HG02938 (cell line): ENCODE measurements around the gene GUCY2D.

Experiments
- ATAC-seq: cut with Tn5 transposase; IDR thresholded peaks from one replicate; pipeline ENCODE4 v1.9.1; 2021; ENCODE audit warnings: mild to moderate bottlenecking, moderate library complexity; ENCODE audit not compliant: unreplicated experiment

Gene GUCY2D

DNA sequence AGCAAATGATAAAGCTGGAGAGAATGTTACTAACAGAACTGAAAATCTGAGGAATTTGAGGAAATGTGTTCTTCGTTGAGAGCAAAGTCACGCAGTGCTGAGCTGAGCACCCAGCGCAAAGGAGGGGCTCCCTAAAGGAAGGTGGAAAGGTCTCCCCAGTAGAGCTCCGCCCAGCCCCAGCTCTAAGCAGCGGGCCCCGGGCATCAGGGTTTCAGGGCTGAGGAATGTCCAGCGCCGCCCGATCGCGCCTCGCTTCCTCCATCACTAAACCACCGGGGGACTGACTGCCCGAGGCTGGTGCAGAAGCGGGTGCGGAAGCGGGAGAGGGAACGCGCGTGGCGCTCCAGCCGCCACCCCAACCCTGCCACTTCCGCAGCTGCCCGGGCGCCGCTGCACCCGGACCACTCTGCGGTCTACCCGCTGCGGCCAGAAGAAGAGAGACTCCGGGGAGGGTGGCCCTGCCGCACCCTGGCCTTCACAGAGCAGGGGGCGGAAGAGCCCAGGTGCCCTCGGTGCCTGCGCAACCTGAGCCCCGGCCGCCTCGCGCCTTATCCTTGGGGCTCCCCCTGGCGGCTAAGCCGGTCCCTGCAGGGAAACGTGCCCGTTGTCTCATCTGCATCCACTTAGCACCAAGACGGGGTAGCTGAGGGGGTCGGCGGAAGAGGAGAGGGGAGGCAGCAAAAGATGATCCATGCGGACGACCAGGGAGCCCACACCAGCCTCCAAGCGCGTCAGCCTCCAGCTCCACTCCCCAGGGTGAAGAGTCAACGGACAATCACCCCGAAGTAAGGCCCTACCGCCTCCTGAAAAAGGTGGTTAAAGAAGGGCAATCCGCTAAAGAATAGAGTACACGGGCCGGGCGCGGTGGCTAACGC is 12.4 kb upstream of the GUCY2D start:
- peak; percentile 67 for ATAC-seq

DNA sequence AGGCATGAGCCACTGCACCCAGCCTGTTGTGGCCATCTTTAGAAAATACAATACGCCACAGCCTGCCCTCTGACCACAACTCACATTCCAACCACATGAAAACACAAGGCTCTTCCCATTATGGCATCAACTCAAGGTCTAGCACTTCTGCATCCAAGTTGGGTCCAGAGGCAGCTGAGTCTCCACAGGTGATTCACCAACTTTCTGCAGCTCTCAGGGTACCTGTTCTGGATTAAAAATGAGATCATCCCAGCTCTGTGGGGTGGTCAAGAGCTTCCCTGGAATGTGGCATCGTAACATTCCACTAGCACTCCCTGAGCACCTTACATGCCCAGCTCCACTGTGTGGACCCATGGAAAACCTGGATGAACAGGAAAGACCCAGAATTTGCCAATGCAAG is 9.9 kb upstream of the GUCY2D start:
- no peak for ATAC-seq

DNA sequence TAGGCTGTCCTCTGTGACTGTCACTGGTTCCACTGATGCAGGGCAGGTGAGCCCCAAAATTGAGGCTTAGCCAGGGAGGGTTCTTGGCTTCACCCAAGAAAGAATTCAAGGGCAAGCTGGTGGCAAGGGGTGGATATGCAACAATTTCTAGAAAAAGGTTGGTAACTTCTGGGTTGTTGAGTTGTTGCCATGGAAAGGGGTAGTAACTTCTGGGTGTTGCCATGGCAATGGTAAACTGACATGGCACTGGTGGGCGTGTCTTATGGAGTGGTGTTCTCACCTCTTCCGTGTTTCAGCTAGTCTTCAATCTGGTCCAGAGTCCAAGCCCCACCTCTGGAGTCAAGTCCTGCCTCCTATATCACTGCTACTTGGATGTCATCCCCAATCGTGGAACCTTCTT is 9.5 kb upstream of the GUCY2D start:
- no peak for ATAC-seq

DNA sequence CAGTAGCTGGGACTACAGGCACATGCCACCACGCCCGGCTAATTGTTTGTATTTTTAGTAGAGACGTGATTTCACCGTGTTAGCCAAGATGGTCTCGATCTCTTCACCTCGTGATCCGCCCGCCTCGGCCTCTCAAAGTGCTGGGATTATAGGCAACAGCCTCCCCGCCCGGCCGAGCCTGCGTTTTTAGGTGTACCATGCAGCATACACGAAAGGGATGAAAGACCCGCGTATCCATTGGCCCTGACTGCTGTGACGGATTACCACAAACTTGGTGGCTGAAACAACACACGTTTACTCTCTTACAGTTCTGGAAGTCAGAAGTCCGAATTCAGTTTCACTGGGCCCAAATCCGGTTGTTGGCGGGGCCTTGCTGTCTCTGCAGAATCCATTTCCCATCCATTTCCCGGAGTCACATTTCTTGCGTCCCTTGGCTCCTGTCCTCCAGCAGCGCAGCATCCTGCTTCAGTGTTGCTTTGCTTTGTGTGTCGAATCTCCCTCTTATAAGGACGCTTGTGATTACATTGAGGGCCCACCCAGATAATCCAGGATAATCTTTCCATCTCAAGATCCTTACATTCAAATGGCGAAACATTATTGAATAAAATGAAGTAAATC is 8.3 kb upstream of the GUCY2D start:
- no peak for ATAC-seq

DNA sequence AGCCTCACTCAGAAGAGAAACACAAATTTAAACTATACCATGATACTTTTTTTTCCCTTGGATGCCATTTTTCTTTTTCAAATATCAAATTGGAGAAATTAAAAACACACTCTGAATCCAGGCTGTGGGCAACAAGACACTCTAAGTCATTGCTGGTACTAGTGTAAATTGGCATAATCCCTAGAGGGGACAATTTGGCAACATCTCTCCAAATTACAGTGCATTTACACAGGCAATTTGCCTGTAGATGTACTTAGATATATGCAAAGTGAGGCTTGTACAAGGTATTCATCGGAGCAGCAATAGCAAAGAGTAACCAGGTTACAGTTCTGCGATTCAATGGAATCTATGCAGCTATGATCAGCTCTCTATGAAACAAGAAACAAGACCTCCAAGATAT is 6.7 kb upstream of the GUCY2D start:
- ATAC-seq = no peak

DNA sequence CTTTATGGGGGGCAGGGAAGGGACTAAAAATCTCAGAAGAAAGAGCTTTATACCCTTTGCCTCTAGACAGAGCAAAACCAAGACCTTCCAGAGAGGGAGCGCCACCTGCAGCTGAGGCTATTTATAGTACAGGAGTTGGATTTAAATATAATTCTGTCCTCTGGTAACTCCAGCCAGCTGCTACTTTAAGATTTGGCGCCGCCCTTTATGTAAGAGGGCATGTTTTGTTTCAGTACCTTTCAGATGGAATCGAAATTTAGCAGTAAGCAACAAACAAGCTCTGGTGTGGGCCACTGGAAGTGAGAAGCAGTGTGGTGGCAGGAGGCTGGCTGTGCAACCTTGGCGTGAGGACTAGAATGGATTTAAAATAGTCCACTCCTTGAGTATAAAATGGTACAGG is 5.2 kb upstream of the GUCY2D start:
- no peak for ATAC-seq

DNA sequence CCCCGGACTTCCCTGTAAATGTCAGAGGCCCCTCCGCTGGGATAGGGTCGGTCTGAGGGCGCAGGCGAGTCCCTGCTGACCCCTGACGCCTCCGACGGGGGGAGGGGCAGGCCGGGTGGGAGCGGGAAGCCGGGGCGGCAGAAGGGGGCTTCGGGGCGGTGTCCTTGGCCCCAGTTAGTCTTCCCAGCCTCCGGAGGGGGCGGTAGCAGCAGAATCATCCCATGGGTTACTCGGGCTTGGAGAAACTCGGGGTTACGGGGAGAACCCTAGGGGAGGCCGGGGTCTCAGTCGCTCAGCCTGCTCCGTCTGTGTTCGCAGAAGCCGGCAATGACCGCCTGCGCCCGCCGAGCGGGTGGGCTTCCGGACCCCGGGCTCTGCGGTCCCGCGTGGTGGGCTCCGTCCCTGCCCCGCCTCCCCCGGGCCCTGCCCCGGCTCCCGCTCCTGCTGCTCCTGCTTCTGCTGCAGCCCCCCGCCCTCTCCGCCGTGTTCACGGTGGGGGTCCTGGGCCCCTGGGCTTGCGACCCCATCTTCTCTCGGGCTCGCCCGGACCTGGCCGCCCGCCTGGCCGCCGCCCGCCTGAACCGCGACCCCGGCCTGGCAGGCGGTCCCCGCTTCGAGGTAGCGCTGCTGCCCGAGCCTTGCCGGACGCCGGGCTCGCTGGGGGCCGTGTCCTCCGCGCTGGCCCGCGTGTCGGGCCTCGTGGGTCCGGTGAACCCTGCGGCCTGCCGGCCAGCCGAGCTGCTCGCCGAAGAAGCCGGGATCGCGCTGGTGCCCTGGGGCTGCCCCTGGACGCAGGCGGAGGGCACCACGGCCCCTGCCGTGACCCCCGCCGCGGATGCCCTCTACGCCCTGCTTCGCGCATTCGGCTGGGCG is 542 bp downstream of the GUCY2D start:
- no peak for ATAC-seq

DNA sequence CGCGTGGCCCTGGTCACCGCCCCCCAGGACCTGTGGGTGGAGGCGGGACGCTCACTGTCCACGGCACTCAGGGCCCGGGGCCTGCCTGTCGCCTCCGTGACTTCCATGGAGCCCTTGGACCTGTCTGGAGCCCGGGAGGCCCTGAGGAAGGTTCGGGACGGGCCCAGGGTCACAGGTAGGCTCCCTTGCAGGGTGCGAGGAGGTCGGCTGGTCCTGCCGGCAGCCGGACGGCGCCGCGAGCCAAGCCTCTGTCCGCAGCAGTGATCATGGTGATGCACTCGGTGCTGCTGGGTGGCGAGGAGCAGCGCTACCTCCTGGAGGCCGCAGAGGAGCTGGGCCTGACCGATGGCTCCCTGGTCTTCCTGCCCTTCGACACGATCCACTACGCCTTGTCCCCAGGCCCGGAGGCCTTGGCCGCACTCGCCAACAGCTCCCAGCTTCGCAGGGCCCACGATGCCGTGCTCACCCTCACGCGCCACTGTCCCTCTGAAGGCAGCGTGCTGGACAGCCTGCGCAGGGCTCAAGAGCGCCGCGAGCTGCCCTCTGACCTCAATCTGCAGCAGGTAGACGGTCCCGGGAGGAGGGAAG is 1.3 kb downstream of the GUCY2D start:
- ATAC-seq = no peak

DNA sequence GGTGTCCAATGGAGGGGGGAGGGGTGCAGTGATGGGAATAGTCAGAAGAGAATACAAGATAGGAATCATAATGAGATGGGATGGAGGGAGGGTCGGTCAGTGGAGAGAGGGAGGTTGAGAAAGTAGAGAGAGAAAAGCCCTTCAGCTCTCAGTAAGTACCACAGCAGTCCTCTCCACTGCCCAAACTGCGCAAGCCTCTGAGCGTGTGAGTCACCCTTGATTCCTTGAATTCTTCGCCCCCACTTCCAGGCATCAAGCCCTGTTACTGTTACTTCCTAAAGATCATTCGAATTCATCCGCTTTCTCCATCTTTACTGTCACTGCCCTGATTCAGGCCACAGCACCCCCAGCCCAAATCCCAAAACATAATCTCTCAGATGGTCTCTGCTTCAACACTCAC is 2.5 kb downstream of the GUCY2D start:
- no peak for ATAC-seq

DNA sequence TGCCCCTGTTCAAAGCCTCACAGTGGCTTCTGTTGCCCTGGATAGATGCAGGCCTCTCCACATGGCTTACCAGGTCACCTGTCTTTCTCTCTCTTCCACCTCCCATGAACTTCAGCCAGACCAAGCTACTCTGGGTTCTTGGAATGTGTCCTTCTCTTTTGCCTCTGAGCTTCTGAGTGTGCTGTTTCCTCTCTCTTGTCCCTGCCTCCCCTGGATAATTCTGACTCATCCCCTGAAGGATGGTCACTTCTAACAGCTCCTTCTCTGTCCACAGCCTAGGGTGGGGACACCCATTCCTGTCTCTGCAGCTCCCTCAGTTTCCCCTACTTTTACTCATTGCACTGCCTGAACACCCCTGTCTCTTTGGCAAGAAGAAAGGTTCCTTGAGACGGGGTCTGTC is 2.9 kb downstream of the GUCY2D start:
- ATAC-seq = no peak

DNA sequence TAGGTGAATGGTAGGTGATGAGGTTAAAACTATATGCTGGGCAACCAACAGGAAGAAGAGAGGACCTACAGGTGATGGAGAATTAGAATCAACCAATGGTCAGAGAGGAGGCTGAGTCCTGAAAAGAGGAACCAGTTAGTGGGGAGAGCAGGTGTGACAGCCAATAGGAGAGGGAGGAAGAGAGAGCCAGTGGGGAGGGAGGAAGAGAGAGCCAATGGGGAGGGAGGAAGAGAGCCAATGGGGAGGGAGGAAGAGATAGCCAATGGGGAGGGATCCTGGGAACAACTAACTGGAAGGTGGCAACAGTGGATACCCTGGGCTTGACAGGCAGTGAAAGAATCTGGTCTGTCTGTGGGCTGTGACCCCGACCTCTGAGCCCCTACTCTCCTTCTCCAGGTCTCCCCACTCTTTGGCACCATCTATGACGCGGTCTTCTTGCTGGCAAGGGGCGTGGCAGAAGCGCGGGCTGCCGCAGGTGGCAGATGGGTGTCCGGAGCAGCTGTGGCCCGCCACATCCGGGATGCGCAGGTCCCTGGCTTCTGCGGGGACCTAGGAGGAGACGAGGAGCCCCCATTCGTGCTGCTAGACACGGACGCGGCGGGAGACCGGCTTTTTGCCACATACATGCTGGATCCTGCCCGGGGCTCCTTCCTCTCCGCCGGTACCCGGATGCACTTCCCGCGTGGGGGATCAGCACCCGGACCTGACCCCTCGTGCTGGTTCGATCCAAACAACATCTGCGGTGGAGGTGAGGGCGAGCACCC is 3.7 kb downstream of the GUCY2D start:
- ATAC-seq = no peak

DNA sequence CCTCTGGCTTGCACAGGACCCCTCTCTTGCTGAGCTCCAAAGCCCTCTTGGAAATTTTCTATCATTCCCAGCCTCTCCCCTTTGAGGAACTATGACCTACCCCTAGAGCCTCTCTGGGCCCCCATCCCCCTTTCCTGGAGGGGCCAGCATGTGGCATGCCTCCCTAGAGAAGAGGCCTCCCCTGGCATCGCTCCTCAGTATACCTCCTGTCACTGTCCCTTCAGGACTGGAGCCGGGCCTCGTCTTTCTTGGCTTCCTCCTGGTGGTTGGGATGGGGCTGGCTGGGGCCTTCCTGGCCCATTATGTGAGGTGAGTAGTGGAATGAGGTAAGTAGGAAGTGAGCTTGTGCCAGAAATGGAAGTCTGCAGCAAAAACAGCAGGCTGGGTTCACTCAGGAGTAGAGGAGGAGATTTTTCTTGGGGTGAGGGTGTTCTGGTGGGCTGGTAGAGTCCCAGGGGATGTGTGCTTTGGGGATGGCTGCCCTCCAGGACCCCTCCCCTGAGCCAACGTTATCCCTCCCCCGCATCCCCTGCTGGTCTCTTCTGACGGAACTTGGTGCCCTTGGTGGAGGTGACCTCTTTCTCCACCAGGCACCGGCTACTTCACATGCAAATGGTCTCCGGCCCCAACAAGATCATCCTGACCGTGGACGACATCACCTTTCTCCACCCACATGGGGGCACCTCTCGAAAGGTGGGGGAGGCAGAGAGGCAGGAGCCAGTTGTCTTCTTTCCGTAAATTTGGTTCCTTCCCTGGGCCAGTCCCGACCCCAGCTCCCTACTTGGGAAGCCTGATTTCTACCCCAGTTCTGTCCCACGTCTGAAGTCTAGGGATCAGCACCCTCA is 4.6 kb downstream of the GUCY2D start:
- no peak for ATAC-seq

DNA sequence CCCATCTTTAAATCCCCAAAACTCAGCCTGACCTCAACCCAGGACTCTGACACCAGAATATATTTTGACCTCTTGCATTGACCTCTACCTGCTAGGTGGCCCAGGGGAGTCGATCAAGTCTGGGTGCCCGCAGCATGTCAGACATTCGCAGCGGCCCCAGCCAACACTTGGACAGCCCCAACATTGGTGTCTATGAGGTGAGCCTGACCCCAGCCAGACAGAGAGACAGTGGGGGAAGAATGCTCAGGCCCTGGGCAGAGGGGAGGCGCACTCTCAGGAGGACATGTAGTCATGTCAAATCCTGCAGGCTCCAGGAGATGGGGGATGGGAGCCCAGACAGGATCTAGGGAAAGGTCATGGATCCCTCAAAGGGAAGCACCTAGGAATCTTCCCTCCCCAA is 5.4 kb downstream of the GUCY2D start:
- no peak for ATAC-seq

DNA sequence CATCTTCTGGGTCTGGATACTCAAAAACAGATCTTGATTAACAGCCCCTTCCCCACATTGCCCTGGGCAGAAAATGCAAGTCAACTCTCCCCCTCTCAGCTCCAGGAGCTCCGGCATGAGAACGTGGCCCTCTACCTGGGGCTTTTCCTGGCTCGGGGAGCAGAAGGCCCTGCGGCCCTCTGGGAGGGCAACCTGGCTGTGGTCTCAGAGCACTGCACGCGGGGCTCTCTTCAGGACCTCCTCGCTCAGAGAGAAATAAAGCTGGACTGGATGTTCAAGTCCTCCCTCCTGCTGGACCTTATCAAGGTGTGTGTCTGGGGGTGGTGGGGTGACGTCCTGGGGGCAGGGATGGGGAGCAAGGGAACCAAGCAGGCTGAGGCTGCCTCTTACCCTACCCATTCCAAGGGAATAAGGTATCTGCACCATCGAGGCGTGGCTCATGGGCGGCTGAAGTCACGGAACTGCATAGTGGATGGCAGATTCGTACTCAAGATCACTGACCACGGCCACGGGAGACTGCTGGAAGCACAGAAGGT is 9.7 kb downstream of the GUCY2D start:
- no peak for ATAC-seq

DNA sequence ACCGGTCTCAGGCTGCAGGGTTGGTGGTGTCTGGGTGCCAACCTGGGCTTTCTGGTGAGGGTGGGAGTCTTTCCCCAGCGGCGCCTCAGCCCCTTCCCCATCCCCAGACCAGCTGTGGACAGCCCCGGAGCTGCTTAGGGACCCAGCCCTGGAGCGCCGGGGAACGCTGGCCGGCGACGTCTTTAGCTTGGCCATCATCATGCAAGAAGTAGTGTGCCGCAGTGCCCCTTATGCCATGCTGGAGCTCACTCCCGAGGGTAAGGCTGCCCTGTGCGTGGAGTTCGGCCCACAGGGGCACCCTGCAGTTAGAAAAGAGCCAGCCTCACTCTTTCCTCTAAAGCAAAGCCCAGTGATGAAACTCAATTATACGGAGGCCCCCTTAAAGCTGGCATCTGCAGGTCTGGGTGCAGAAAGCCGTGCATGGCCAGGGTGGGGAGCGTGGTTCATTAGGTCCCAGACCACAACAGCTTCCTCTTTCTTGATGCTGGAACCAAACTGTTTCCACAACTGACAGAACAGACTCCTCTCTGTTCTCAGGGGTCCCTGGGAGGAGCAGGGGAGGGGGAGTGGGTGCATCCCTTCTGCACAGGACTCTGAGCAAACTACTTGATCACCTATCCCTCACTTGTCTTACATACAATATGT is 10.7 kb downstream of the GUCY2D start:
- ATAC-seq = no peak

DNA sequence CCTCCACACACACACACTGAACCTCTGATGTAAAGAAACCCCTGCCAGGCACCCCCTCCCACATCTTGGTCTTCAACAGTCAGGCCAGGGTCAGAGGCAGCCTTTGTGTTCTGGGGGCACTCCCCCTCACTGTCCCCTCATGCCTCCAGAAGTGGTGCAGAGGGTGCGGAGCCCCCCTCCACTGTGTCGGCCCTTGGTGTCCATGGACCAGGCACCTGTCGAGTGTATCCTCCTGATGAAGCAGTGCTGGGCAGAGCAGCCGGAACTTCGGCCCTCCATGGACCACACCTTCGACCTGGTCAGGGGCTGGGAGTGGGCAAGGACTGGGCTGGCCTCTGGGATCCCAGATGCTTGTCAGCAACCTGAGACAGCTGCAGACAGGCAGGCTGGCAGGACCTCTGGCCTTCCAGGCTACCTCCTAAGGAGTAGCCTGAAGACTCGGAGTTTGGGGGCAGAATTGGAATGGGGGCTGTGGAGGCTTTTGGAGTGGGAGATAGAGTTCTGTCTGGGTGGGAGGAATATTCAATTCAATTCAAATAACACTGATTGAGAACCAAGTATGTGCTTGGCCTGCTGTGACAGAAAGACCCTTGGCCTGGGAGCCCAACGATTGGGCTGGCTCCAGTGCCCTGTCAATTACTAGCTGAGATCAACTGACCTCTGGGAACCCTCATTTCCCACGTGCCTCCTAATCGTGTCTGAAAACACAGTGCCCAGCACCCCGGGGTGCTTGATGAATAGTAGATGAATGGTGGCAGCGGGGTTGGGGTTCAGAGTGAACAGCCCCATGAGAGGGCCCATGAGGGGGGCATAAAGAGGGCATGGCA is 11.5 kb downstream of the GUCY2D start:
- no peak for ATAC-seq

DNA sequence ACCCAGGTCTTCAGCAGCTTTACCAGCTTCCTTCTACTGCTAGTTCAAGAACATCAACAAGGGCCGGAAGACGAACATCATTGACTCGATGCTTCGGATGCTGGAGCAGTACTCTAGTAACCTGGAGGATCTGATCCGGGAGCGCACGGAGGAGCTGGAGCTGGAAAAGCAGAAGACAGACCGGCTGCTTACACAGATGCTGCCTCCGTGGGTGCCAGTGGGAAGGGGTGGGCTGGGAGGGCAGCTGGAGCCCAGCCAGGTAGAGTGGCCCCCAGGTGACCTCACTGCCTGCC is 12.1 kb downstream of the GUCY2D start:
- ATAC-seq = no peak

DNA sequence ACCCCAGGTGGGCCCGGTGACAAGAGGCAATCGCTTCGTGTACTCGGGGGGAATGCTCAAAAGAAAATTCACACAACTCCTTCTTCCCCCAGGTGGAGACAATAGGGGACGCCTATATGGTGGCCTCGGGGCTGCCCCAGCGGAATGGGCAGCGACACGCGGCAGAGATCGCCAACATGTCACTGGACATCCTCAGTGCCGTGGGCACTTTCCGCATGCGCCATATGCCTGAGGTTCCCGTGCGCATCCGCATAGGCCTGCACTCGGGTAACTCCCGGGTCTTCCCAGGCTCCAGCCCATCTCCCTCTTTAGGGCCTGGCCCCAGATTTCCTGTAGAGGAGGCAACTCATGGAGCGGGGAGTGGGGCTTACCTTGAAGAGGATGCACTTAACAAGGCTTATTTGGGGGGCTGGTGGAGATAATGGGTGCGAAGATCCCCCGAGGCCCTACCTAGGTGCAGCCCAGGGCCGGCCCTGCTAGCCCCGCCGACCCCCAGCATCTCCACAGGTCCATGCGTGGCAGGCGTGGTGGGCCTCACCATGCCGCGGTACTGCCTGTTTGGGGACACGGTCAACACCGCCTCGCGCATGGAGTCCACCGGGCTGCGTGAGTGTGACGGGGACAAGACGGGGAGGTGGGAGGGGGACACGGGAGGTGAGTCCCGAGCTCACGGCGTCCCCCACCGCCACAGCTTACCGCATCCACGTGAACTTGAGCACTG is 13.0 kb downstream of the GUCY2D start:
- ATAC-seq = no peak
